K562 (cell line): ENCODE results near the gene SPATC1L. TPM values are rescaled to one million over a fixed set of nuclear protein-coding genes. Genes with fewer than 3 reads are reported as not detected.

Source experiments
- ARHGAP35 ChIP-seq: fragments of 450-650 bp; IDR thresholded peaks from 2 replicates; pipeline ENCODE4 v1.6.1; 2018; ENCODE audit not compliant: partially characterized antibody
- CBFB ChIP-seq: sonication (generic); formaldehyde crosslinking; IDR thresholded peaks from 2 replicates; pipeline ENCODE4 v1.4.0; 2020; ENCODE audit warnings: mild to moderate bottlenecking, missing genetic modification reagents
- EGR1 ChIP-seq: fragments of 450-650 bp; conservative IDR thresholded peaks from 2 replicates; pipeline ENCODE4 v1.6.1; 2017; ENCODE audit warnings: mild to moderate bottlenecking
- EP400 ChIP-seq: fragments of 450-650 bp; IDR thresholded peaks from 2 replicates; pipeline ENCODE4 v1.6.1; 2017; ENCODE audit warnings: antibody characterized with exemption, mild to moderate bottlenecking, moderate library complexity
- FOSL1 ChIP-seq: fragments of 200-800 bp; sonication (Bioruptor generic); conservative IDR thresholded peaks from 2 replicates; pipeline ENCODE4 v1.6.1; 2016; ENCODE audit warnings: missing genetic modification characterization, missing compliant biosample characterization
- KLF1 ChIP-seq: fragments of 450-650 bp; IDR thresholded peaks from 2 replicates; pipeline ENCODE4 v1.6.1; 2016; ENCODE audit warnings: missing genetic modification characterization, missing compliant biosample characterization
- NEUROD1 ChIP-seq: fragments of 150-350 bp; IDR thresholded peaks from 2 replicates; pipeline ENCODE4 v1.6.1; 2014; ENCODE audit warnings: borderline replicate concordance, low read length, low read depth; ENCODE audit not compliant: partially characterized antibody
- RB1 ChIP-seq: fragments of 450-650 bp; IDR thresholded peaks from 2 replicates; pipeline ENCODE4 v1.6.1; 2017; ENCODE audit warnings: low read depth, mild to moderate bottlenecking
- SMARCA5 ChIP-seq: fragments of 450-650 bp; IDR thresholded peaks from 2 replicates; pipeline ENCODE4 v1.6.1; 2016
- SOX6 ChIP-seq: fragments of 450-650 bp; IDR thresholded peaks from 2 replicates; pipeline ENCODE4 v1.6.1; 2014; ENCODE audit warnings: mild to moderate bottlenecking
- TAF15 ChIP-seq: fragments of 200-400 bp; formaldehyde crosslinking; IDR thresholded peaks from 2 replicates; pipeline ENCODE4 v1.6.1; 2017; ENCODE audit warnings: mild to moderate bottlenecking, low read depth, low read length, moderate library complexity
- TBL1XR1 ChIP-seq, 2 experiments: IDR thresholded peaks; 2 replicates each; pipeline ENCODE4 v1.6.1; 2012; ENCODE audit warnings: improper control_type of control experiment in 2 of 2, low read length in 2 of 2, mild to moderate bottlenecking in 1 of 2
- ZFPM2 ChIP-seq: fragments of 250-450 bp; sonication (Bioruptor Pico); IDR thresholded peaks from 2 replicates; pipeline ENCODE4 v1.5.1; 2022; ENCODE audit warnings: mild to moderate bottlenecking
- ZKSCAN1 ChIP-seq: fragments of 150-350 bp; IDR thresholded peaks from 2 replicates; pipeline ENCODE4 v1.6.1; 2016; ENCODE audit warnings: low read depth, low read length
- ZNF12 ChIP-seq: sonication (generic); formaldehyde crosslinking; IDR thresholded peaks from 2 replicates; pipeline ENCODE4 v1.4.0; 2020; ENCODE audit warnings: mild to moderate bottlenecking, missing genetic modification reagents
- ZNF146 ChIP-seq: IDR thresholded peaks from one replicate; pipeline ENCODE4 v1.6.1; 2018; ENCODE audit warnings: missing compliant biosample characterization; ENCODE audit not compliant: unreplicated experiment
- ZNF24 ChIP-seq: fragments of 450-650 bp; IDR thresholded peaks from 2 replicates; pipeline ENCODE4 v1.6.1; 2016
- ZNF398 ChIP-seq: fragments of 250-450 bp; sonication (Bioruptor Pico); IDR thresholded peaks from 2 replicates; pipeline ENCODE4 v1.8.0; 2021; ENCODE audit warnings: moderate library complexity, mild to moderate bottlenecking, inconsistent platforms
- ZNF695 ChIP-seq: fragments of 450-650 bp; formaldehyde crosslinking; IDR thresholded peaks from 2 replicates; pipeline ENCODE4 v1.4.0; 2020; ENCODE audit warnings: mild to moderate bottlenecking, moderate library complexity
- ZNF764 ChIP-seq: fragments of 250-450 bp; sonication (Bioruptor Pico); IDR thresholded peaks from 2 replicates; pipeline ENCODE4 v1.4.0; 2020; ENCODE audit warnings: low read depth, mild to moderate bottlenecking, moderate library complexity
- ZNF785 ChIP-seq: fragments of 250-450 bp; sonication (Bioruptor Pico); IDR thresholded peaks from 2 replicates; pipeline ENCODE4 v1.4.0; 2020; ENCODE audit warnings: mild to moderate bottlenecking
- ZNF830 ChIP-seq: fragments of 250-450 bp; sonication (Bioruptor Pico); IDR thresholded peaks from 2 replicates; pipeline ENCODE4 v1.5.0; 2021; ENCODE audit warnings: mild to moderate bottlenecking
- polyA plus RNA-seq, 8 experiments: library from polyadenylated mRNA; depleted of rRNA in 4 of 8; stranded (reverse) in 5 of 8; unstranded in 3 of 8; fragments of >200 nt; fragmentation: Nextera tagmentation in 2 of 8; fragmentation: Illumina TruSeq in 1 of 8; extraction: Ambion mirVana in 2 of 8; extraction: Trizol in 1 of 8; gene quantifications; 2 replicates each; pipeline versions ENCODE4 v1.2.1 to v1.2.3, GENCODE V29; 2011 to 2014; ENCODE audit warnings: inconsistent platforms in 1 of 8, missing spikeins in 1 of 8
- total RNA-seq, 7 experiments: library from RNA; depleted of rRNA in 6 of 7; stranded (reverse); fragments of >200 nt in 6 of 7; fragmentation: Illumina TruSeq in 2 of 7; extraction: Trizol in 2 of 7; gene quantifications; 2 replicates each; pipeline versions ENCODE4 v1.2.1 to v1.2.3, GENCODE V29; 2011 to 2021; ENCODE audit warnings: low replicate concordance in 1 of 7
- TF ChIP-seq, protein P1 (sequence below): fragments of 450-650 bp; IDR thresholded peaks from one replicate; pipeline ENCODE4 v1.6.1; 2018; ENCODE audit warnings: mild to moderate bottlenecking, moderate library complexity; ENCODE audit not compliant: partially characterized antibody
- TF ChIP-seq, protein P2 (sequence below): sonication (generic); formaldehyde crosslinking; IDR thresholded peaks from 2 replicates; pipeline ENCODE4 v1.8.0; 2022; ENCODE audit warnings: mild to moderate bottlenecking, missing genetic modification reagents, borderline replicate concordance
- TF ChIP-seq, protein P3 (sequence below): sonication (generic); formaldehyde crosslinking; IDR thresholded peaks from 2 replicates; pipeline ENCODE4 v1.8.0; 2022; ENCODE audit warnings: mild to moderate bottlenecking, missing genetic modification reagents

SPATC1L gene
- total and polyA plus RNA-seq, 9 of the 15 experiments (the other 6 are each of a cell fraction or from before 2014, with no cell fraction given): 0.14 to 121 (median 34.0) TPM; not detected in 1

DNA sequence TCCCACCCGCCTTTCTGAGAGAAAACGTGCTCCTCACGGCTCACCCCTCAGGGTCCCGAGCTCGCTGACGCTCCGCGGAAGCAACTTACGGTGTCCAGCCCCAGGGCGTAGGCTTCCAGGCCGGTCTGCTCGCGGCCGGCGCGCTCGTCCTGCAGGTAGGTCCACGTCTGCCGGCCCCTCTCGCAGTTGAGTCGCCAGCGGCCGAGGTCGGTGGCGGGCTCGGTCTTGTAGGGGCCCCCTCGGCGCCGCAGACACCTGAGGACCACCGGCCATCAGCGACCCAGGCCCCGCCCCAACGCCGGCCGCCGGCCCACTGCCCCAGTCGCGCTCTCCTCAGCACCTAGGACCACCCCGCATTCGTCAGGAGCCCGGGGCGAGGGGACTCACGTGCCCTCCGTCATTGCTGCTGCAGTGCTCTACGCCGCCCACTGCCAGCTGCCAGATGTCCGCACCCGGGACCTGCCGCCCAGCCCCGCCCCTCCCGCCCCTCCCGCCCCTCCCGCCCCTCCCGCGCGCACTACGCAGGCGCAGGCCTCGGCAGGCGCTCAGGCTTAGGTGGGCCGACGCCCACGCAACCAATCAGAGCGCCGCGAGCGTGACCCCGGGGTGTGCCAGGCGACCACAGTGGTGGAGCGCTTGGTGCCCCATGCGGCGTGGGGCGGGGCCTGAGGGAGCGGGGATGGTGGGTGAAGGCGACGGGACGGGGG, 44.2 kb upstream of the SPATC1L start, which contains the start of gene LSS (continued):
- TF ChIP-seq ZNF146 (CRISPR knock-in tag) (no peak), EGR1 (peak; percentile 96), NEUROD1 (no peak), ZFPM2 (CRISPR knock-in tag) (no peak), SOX6 (no peak), ZKSCAN1 (no peak), ZNF764 (no peak), SMARCA5 (no peak), ARHGAP35 (no peak), KLF1 (tag) (0 out of 2 replicates have a peak, but pooled peaks have one; percentile 27), RB1 (peak; percentile 67), ZNF830 (no peak), ZNF785 (CRISPR knock-in tag) (no peak), FOSL1 (tag) (no peak), ZNF695 (CRISPR knock-in tag) (no peak), TBL1XR1 (IDR thresholded peaks at IDR 0.05; ENCODE audit: low read length in 2 of 2) (no peak), ZNF398 (CRISPR knock-in tag) (no peak), TAF15 (no peak), ZNF24 (no peak), EP400 (no peak), CBFB (peak; percentile 18; the same call in 1 of the 2 replicates), ZNF12 (CRISPR knock-in tag) (no peak)
- TF ChIP-seq, protein P1, sequence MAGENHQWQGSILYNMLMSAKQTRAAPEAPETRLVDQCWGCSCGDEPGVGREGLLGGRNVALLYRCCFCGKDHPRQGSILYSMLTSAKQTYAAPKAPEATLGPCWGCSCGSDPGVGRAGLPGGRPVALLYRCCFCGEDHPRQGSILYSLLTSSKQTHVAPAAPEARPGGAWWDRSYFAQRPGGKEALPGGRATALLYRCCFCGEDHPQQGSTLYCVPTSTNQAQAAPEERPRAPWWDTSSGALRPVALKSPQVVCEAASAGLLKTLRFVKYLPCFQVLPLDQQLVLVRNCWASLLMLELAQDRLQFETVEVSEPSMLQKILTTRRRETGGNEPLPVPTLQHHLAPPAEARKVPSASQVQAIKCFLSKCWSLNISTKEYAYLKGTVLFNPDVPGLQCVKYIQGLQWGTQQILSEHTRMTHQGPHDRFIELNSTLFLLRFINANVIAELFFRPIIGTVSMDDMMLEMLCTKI: no peak
- TF ChIP-seq, protein P2, sequence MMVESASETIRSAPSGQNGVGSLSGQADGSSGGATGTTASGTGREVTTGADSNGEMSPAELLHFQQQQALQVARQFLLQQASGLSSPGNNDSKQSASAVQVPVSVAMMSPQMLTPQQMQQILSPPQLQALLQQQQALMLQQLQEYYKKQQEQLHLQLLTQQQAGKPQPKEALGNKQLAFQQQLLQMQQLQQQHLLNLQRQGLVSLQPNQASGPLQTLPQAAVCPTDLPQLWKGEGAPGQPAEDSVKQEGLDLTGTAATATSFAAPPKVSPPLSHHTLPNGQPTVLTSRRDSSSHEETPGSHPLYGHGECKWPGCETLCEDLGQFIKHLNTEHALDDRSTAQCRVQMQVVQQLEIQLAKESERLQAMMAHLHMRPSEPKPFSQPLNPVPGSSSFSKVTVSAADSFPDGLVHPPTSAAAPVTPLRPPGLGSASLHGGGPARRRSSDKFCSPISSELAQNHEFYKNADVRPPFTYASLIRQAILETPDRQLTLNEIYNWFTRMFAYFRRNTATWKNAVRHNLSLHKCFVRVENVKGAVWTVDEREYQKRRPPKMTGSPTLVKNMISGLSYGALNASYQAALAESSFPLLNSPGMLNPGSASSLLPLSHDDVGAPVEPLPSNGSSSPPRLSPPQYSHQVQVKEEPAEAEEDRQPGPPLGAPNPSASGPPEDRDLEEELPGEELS: no peak
- TF ChIP-seq, protein P3, sequence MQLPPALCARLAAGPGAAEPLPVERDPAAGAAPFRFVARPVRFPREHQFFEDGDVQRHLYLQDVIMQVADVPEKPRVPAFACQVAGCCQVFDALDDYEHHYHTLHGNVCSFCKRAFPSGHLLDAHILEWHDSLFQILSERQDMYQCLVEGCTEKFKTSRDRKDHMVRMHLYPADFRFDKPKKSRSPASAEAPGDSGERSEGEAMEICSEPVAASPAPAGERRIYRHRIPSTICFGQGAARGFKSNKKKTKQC (CRISPR knock-in tag): peak; percentile 85
